Endothelial cell of umbilical vein (primary cell): ENCODE results near the gene DNAH1.

ENCODE experiments used
- EZH2 ChIP-seq: IDR thresholded peaks from 2 replicates; pipeline ENCODE4 v1.6.1; 2012; ENCODE audit warnings: borderline replicate concordance, low read depth, mild to moderate bottlenecking, moderate library complexity, low read length, inconsistent platforms; ENCODE audit not compliant: severe bottlenecking
- FOS ChIP-seq: IDR thresholded peaks from 2 replicates; pipeline ENCODE4 v1.6.1; 2011; ENCODE audit warnings: mild to moderate bottlenecking, low read length, moderate library complexity, borderline replicate concordance; ENCODE audit not compliant: insufficient read depth
- GATA2 ChIP-seq: IDR thresholded peaks from 2 replicates; pipeline ENCODE4 v1.7.0; 2011; ENCODE audit warnings: low read depth, mild to moderate bottlenecking, moderate library complexity, mixed read lengths, low read length; ENCODE audit not compliant: insufficient read length, insufficient read depth
- JUN ChIP-seq: IDR thresholded peaks from 2 replicates; pipeline ENCODE4 v1.6.1; 2011; ENCODE audit warnings: borderline replicate concordance, low read depth; ENCODE audit not compliant: insufficient read length, insufficient read depth
- MYC ChIP-seq: IDR thresholded peaks from one replicate; pipeline ENCODE4 v1.6.1; 2011; ENCODE audit warnings: mild to moderate bottlenecking, low read depth, low read length
- POLR2A ChIP-seq: IDR thresholded peaks from 2 replicates; pipeline ENCODE4 v1.6.1; 2012; ENCODE audit warnings: low read depth, mild to moderate bottlenecking, control low read depth, low read length
- POLR2AphosphoS5 ChIP-seq: IDR thresholded peaks from 2 replicates; pipeline ENCODE4 v1.6.1; 2012; ENCODE audit warnings: low read depth, mild to moderate bottlenecking, control low read depth, low read length, moderate library complexity; ENCODE audit not compliant: insufficient read depth
- TF ChIP-seq, protein P1 (sequence below), 2 donors: IDR thresholded peaks; 1 replicate in 1 of 2; 2 replicates in 1 of 2; pipeline ENCODE4 v1.5.1; 2011; ENCODE audit warnings: low read length in 2 of 2, mild to moderate bottlenecking in 2 of 2, moderate library complexity in 2 of 2, control low read depth in 1 of 2, inconsistent platforms in 1 of 2, low read depth in 1 of 2; ENCODE audit not compliant: insufficient read depth in 1 of 2; ENCODE audit errors: extremely low read depth in 1 of 2
- TF ChIP-seq, protein P2 (sequence below): IDR thresholded peaks from 2 replicates; pipeline ENCODE4 v1.6.1; 2011; ENCODE audit not compliant: insufficient read depth, insufficient read length

- TF ChIP-seq, protein P1, sequence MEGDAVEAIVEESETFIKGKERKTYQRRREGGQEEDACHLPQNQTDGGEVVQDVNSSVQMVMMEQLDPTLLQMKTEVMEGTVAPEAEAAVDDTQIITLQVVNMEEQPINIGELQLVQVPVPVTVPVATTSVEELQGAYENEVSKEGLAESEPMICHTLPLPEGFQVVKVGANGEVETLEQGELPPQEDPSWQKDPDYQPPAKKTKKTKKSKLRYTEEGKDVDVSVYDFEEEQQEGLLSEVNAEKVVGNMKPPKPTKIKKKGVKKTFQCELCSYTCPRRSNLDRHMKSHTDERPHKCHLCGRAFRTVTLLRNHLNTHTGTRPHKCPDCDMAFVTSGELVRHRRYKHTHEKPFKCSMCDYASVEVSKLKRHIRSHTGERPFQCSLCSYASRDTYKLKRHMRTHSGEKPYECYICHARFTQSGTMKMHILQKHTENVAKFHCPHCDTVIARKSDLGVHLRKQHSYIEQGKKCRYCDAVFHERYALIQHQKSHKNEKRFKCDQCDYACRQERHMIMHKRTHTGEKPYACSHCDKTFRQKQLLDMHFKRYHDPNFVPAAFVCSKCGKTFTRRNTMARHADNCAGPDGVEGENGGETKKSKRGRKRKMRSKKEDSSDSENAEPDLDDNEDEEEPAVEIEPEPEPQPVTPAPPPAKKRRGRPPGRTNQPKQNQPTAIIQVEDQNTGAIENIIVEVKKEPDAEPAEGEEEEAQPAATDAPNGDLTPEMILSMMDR (IDR thresholded peaks at IDR 0.05; ENCODE audit: extremely low read depth in 1 of 2, insufficient read depth in 1 of 2, low read depth in 1 of 2, low read length in 2 of 2): no peak
- no peak for TF ChIP-seq POLR2AphosphoS5
- no peak for TF ChIP-seq JUN
- no peak for TF ChIP-seq POLR2A
- no peak for TF ChIP-seq FOS
- TF ChIP-seq, protein P2, sequence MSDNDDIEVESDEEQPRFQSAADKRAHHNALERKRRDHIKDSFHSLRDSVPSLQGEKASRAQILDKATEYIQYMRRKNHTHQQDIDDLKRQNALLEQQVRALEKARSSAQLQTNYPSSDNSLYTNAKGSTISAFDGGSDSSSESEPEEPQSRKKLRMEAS: no peak
- no peak for TF ChIP-seq EZH2
- TF ChIP-seq MYC: no peak
- no peak for TF ChIP-seq GATA2
Measured at GRCh38 chr3:52289338-52289746, 26.8 kb upstream of the DNAH1 start.
